GM12873 (cell line): ENCODE data around the gene CAPNS1.

ENCODE experiments used
- TF ChIP-seq, protein P1 (sequence below): IDR thresholded peaks from 2 replicates; pipeline ENCODE4 v1.5.1; 2012; ENCODE audit warnings: low read depth, mild to moderate bottlenecking, moderate library complexity, low read length, control low read depth; ENCODE audit not compliant: insufficient read depth; ENCODE audit errors: missing control alignments

The CAPNS1 gene

DNA sequence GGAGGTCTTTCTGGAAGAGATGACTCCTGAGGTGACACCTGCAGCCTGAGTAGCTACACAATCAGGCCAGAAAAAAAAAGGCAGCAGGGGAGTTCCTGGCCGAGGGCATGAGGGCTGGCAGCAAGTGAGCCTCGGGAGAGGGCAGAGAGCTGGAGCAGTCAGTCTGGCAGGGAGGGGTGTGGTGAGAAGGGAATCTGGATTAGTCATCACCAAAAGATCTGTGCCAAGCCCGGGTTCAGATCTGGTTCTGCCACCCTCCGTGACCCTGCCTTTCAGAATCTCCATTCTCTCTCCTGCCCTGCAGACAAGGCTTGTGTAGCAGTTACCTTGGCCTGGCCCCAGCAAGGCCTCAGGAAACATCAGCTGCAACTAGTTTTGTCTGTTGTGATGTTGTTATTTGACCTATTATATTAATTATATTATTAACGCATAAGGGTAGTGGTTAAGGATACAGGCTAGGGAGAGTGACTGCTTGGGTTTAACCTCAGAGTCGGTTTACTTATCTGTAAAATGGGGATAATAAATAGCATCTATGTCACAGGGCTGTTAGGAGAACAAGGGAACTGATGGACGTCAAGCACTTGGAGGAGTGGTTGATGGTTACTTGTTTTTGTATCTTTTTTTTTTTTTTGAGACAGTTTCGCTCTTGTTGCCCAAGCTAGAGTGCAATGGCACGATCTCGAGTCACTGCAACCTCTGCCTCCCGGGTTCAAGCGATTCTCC lies 2.7 kb upstream of the CAPNS1 start:
- TF ChIP-seq, protein P1, sequence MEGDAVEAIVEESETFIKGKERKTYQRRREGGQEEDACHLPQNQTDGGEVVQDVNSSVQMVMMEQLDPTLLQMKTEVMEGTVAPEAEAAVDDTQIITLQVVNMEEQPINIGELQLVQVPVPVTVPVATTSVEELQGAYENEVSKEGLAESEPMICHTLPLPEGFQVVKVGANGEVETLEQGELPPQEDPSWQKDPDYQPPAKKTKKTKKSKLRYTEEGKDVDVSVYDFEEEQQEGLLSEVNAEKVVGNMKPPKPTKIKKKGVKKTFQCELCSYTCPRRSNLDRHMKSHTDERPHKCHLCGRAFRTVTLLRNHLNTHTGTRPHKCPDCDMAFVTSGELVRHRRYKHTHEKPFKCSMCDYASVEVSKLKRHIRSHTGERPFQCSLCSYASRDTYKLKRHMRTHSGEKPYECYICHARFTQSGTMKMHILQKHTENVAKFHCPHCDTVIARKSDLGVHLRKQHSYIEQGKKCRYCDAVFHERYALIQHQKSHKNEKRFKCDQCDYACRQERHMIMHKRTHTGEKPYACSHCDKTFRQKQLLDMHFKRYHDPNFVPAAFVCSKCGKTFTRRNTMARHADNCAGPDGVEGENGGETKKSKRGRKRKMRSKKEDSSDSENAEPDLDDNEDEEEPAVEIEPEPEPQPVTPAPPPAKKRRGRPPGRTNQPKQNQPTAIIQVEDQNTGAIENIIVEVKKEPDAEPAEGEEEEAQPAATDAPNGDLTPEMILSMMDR: no peak

DNA sequence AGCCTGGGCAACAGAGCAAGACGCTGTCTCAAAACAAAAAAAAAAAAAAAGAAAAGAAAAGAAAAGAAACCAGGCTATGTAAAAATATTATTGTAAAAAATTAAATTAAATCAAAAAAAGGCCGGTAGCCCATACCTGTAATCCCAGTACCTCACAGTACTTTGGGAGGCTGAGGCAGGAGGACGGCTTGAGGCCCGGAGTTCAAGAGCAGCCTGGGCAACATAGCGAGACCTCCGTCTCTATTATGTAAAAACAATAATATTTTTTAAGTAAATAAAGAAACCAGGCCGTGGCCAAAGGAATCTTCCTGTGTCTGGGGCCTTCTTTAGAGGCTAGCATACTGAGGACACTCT lies 770 bp upstream of the CAPNS1 start:
- TF ChIP-seq, protein P1: no peak

DNA sequence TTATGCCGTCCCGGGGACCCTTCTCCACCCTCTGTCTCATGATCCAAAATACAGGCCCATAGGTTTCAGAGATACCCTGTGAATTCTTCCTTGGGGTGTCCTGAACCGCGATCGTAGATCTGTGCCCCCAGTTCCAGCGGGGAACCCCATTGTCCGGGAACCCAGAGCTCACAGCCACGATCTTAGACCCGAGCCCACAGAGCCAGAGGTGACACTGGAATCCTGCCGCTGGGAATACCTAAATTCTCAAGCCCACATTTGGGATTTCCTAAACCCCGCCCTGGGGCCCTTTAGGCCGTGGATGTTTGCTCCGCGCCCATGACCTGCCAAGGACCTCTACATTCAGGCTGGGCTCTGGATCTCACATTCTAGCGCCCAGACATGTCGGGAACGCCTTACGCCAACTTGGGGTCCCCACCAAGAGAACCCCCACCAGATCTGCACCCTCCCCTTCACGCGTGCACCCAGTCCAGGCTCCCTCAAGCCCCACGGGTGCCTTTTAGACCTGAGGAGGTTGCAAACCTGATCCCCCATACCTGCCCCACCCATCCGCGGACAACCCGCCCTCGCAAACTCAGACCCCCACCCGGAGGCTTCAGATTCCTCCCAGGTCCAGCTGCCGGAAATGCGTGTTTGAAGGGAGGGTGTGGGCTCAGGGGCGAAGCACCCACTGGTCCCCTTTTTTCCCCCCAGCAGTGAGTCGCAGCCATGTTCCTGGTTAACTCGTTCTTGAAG lies 605 bp downstream of the CAPNS1 start:
- TF ChIP-seq, protein P1: no peak

DNA sequence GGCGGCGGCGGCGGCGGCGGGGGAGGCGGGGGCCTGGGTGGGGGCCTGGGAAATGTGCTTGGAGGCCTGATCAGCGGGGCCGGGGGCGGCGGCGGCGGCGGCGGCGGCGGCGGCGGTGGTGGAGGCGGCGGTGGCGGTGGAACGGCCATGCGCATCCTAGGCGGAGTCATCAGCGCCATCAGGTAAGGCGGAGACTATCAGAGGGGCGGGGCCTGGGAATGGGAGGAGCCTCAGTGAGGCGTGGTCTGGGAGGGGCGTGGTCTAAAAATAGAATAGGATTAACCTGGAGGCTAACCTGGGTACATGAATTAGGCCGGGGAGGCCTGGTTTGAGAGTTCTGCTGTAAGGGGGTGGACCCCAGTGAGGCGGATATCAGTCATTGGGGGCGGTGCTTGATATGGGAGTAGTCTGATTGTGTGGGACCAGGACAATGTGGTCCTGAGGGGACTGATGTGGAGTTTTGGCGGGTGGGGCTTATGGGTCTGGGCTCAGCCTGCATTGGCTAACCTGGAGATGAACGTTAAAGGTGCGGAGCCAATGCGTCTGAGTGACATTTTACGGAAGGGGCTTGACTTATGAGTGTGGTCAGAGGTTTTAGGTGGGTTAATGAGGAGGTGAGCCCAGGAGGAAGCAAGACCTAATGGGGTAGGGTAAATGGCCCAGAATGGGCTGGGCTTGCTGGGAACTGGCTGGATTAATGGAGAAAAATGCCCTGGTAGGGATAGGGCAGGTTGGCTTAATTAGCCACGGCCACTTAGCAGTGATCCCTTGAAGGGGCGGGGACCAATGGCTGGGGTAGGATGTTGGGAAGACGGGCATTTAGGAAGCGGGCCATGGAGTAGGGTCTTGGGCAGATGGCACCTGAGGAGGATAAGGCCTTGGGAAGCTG lies 1.4 kb downstream of the CAPNS1 start:
- TF ChIP-seq, protein P1: no peak

DNA sequence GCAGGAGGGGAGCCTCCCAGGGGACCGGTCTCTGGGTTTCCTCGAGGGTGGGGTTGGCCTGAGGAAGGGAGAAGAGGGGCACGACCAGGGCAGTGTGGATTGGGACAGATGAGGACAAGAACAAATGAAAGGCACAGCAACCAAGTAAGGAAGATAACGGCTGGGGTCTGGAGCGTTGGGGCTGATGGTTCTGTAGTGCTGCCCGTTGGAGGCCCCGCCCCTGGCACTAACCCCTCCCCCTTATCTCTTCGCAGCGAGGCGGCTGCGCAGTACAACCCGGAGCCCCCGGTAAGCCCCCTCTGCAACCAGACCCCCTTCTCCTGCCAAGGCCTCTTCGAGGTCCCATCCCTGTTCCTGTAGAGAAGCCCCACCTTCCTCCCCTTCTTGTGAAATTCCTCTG lies 2.2 kb downstream of the CAPNS1 start:
- TF ChIP-seq, protein P1: no peak

DNA sequence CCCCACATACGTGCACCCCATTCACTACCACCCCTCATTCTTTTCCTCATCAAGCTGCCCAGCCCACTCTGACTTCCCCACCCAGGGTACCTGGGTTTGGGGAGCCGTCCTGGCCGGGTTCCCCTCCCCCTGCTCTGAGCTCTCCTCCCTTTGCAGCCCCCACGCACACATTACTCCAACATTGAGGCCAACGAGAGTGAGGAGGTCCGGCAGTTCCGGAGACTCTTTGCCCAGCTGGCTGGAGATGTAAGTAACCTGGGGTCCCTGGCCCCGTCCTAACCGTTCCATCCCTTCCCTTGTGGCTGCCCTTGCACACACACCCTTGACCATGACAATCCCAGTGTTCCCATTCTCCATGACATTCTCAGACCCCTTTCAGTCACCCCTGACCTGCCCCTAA lies 2.6 kb downstream of the CAPNS1 start:
- TF ChIP-seq, protein P1: no peak

DNA sequence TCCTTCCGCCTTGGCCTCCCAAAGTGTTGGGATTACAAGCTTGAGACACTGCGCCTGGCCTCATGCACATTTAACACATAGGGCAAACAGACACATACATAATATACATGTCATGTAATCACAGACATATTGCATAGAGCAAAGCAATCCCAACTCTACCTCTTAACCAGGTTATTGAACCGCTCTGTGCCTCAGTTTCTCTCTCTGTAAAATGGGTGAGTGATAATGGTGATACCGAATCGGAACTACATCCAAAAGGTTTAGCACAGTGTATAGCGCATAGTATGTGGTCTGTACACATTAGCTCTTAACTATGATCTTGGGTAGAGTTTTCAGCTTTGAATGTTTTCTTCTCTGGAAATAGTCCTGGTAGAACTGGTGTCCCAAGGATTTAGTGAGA lies 4.8 kb downstream of the CAPNS1 start:
- TF ChIP-seq, protein P1: no peak
